Measurements from ENCODE around the gene RBBP4. TPM values are rescaled to one million over a fixed set of nuclear protein-coding genes. Genes with fewer than 3 reads are reported as not detected.

Gene RBBP4
- total and polyA plus RNA-seq, 2 of the 13 experiments (the other 11 are each of a cell fraction or from before 2014, with no cell fraction given), result 64.4 to 166 TPM

- FAIRE-seq, result no peak
Observed at GRCh38 chr1:32709075-32709474, 58.1 kb downstream of the RBBP4 start.

GRCh38 chr1:32709476-32709875, 58.5 kb downstream of the RBBP4 start:
- in situ Hi-C loops (cut with HindIII; ENCODE audit: extremely low pct_ligation_motif_present, low pct_unique_long_range_greater_than_20kb), result no loop called here
- Histone ChIP-seq H3K4me1 (ENCODE audit: insufficient read depth, low read length) (peaks cover 61% of the 10 kb centered on the region), H3K79me2 (ENCODE audit: insufficient read depth, low read length) (no peaks in the 10 kb centered on the region), H2AFZ (ENCODE audit: low read length) (no peak overlapping the region), H3K27ac (ENCODE audit: extremely low read length, insufficient read depth, low read length) (no peak overlapping the region), H3K27me3 (ENCODE audit: control insufficient read depth in 1 of 2, insufficient read depth in 2 of 2, low read length in 2 of 2) (peaks cover 2 to 5% of the 10 kb centered on the region in 2 experiments; a peak in 1 of 5 replicates), H3K4me2 (ENCODE audit: low read depth, low read length) (no peak overlapping the region), H3K36me3 (replicated peaks in 1 of 2; ENCODE audit: control insufficient read depth in 1 of 2, insufficient read depth in 2 of 2, low read length in 2 of 2) (no peaks in the 10 kb centered on the region), H3K4me3 (replicated peaks in 1 of 3; ENCODE audit: insufficient read depth in 1 of 3, low read depth in 2 of 3, low read length in 3 of 3) (no peak overlapping the region), H4K20me1 (ENCODE audit: insufficient read depth, low read length) (no peaks in the 10 kb centered on the region), H3K9me3 (ENCODE audit: low read length) (no peaks in the 10 kb centered on the region), H3K9ac (ENCODE audit: insufficient read depth, low read depth, low read length) (no peak overlapping the region)
- intact Hi-C loops (cut with micrococcal nuclease; ENCODE audit: unreplicated experiment), result no loop called here
- no TSS peak for BruUV-seq (replicated peaks)
- FAIRE-seq (no peak), DNase-seq (ENCODE audit: low spot score) (no peak), ATAC-seq (0 out of 3 replicates have a peak, but pooled peaks have one; percentile 5)
- 43% methylated on average over 4 of the region's 5 CpGs for WGBS (ENCODE audit: low lambda C conversion rate)
- ChIA-PET POLR2A (interaction anchor here (1.3 to 1.9 kb wide), 2 partner anchors 14 to 261 kb away, joined by 3 to 6 read pairs; no protein-coding TSS in a partner anchor), CTCF (ENCODE audit: low intra/inter-chr PET ratio, low total read pairs) (no interaction called here)
- TF ChIP-seq ETS1 (CRISPR knock-in tag; IDR thresholded peaks at IDR 0.05) (no peak), ZNF503 (CRISPR knock-in tag; IDR thresholded peaks at IDR 0.05) (no peak), CHD4 (IDR thresholded peaks at IDR 0.05; ENCODE audit: borderline replicate concordance, low read length) (no peak), ZNF275 (CRISPR knock-in tag; IDR thresholded peaks at IDR 0.05; ENCODE audit: borderline replicate concordance) (no peak), HHEX (CRISPR knock-in tag; IDR thresholded peaks at IDR 0.05) (no peak)

More at GRCh38 chr1:32709075-32709474, 58.1 kb downstream of the RBBP4 start:
- Histone ChIP-seq H3K27ac (ENCODE audit: extremely low read length, insufficient read depth, low read length) (no peak overlapping the region), H3K9ac (ENCODE audit: insufficient read depth, low read depth, low read length) (no peak overlapping the region), H2AFZ (ENCODE audit: low read length) (no peak overlapping the region), H3K4me1 (ENCODE audit: insufficient read depth, low read length) (peaks cover 60% of the 10 kb centered on the region), H3K36me3 (replicated peaks in 1 of 2; ENCODE audit: control insufficient read depth in 1 of 2, insufficient read depth in 2 of 2, low read length in 2 of 2) (no peaks in the 10 kb centered on the region), H3K4me2 (ENCODE audit: low read depth, low read length) (no peak overlapping the region), H4K20me1 (ENCODE audit: insufficient read depth, low read length) (no peaks in the 10 kb centered on the region), H3K27me3 (ENCODE audit: control insufficient read depth in 1 of 2, insufficient read depth in 2 of 2, low read length in 2 of 2) (peaks cover 3 to 9% of the 10 kb centered on the region in 2 experiments; a peak in 4 of 5 replicates), H3K9me3 (ENCODE audit: low read length) (no peaks in the 10 kb centered on the region), H3K4me3 (replicated peaks in 1 of 3; ENCODE audit: insufficient read depth in 1 of 3, low read depth in 2 of 3, low read length in 3 of 3) (no peak overlapping the region), H3K79me2 (ENCODE audit: insufficient read depth, low read length) (no peaks in the 10 kb centered on the region)
- TF ChIP-seq CTCF (CRISPR knock-in tag; IDR thresholded peaks at IDR 0.05) (0 out of 2 replicates have a peak, but pooled peaks have one; percentile 17), NCOA2 (CRISPR knock-in tag; IDR thresholded peaks at IDR 0.05) (no peak)
- intact Hi-C loops (cut with micrococcal nuclease; ENCODE audit: unreplicated experiment), result no loop called here
- POLR2A ChIA-PET, result interaction anchor here (1.3 to 1.9 kb wide), 2 partner anchors 14 to 260 kb away, joined by 3 to 6 read pairs; no protein-coding TSS in a partner anchor
- no peak for DNase-seq (ENCODE audit: low spot score)
- WGBS (ENCODE audit: low lambda C conversion rate), result 24% methylated on average over 2 of the region's 2 CpGs
- in situ Hi-C loops (cut with HindIII; ENCODE audit: extremely low pct_ligation_motif_present, low pct_unique_long_range_greater_than_20kb), result no loop called here
- BruUV-seq (replicated peaks), result no TSS peak
- peak; percentile 13; the same call in 1 of the 3 replicates for ATAC-seq
- CTCF ChIA-PET (ENCODE audit: low intra/inter-chr PET ratio, low total read pairs), result no interaction called here
